ENCODE results near the gene RGS19. TPM values are rescaled to one million over a fixed set of nuclear protein-coding genes. Genes with fewer than 3 reads are reported as not detected.

RGS19 gene
- total RNA-seq, 1 donor from 2014 or later = 9.5 TPM

GRCh38 chr20:64100946-64101688, 21.8 kb upstream of the RGS19 start:
- Mint-ChIP-seq H3K9me3 (no peaks in the 10 kb centered on the region), H3K36me3 (no peaks in the 10 kb centered on the region), H3K27me3 (peaks cover 37% of the 10 kb centered on the region), H3K27ac (no peak overlapping the region), H3K4me1 (ENCODE audit: unreplicated experiment) (peaks cover 5% of the 10 kb centered on the region), H3K4me3 (peak overlapping the region; percentile 69)
- no peak for TF ChIP-seq CTCF (conservative IDR thresholded peaks at IDR 0.05)
- no peak for DNase-seq (ENCODE audit: extremely low spot score, unreplicated experiment)

GRCh38 chr20:64100566-64100888, 21.2 kb upstream of the RGS19 start:
- peaks cover 32% of the 10 kb centered on the region for H3K27me3 Mint-ChIP-seq
- no peaks in the 10 kb centered on the region for H3K36me3 Mint-ChIP-seq
- TF ChIP-seq CTCF (conservative IDR thresholded peaks at IDR 0.05) = no peak
- DNase-seq (ENCODE audit: extremely low spot score, unreplicated experiment) = no peak
- H3K9me3 Mint-ChIP-seq = no peaks in the 10 kb centered on the region
- H3K4me3 Mint-ChIP-seq = no peak overlapping the region
- H3K27ac Mint-ChIP-seq = no peak overlapping the region
- peaks cover 5% of the 10 kb centered on the region for H3K4me1 Mint-ChIP-seq (ENCODE audit: unreplicated experiment)

GRCh38 chr20:64099880-64100565, 20.7 kb upstream of the RGS19 start:
- H3K27ac Mint-ChIP-seq = no peak overlapping the region
- DNase-seq (ENCODE audit: extremely low spot score, unreplicated experiment) = no peak
- no peaks in the 10 kb centered on the region for H3K36me3 Mint-ChIP-seq
- TF ChIP-seq CTCF (conservative IDR thresholded peaks at IDR 0.05) = no peak
- no peak overlapping the region for H3K4me3 Mint-ChIP-seq
- H3K27me3 Mint-ChIP-seq = peaks cover 32% of the 10 kb centered on the region
- no peaks in the 10 kb centered on the region for H3K9me3 Mint-ChIP-seq
- H3K4me1 Mint-ChIP-seq (ENCODE audit: unreplicated experiment) = peaks cover 5% of the 10 kb centered on the region

GRCh38 chr20:64099086-64099786, 19.9 kb upstream of the RGS19 start:
- Mint-ChIP-seq H3K9me3 (no peaks in the 10 kb centered on the region), H3K4me1 (ENCODE audit: unreplicated experiment) (peaks cover 5% of the 10 kb centered on the region), H3K4me3 (no peak overlapping the region), H3K27me3 (peaks cover 32% of the 10 kb centered on the region), H3K36me3 (no peaks in the 10 kb centered on the region), H3K27ac (no peak overlapping the region)
- no peak for DNase-seq (ENCODE audit: extremely low spot score, unreplicated experiment)
- TF ChIP-seq CTCF (conservative IDR thresholded peaks at IDR 0.05) = no peak

GRCh38 chr20:64098471-64099013, 19.2 kb upstream of the RGS19 start:
- Mint-ChIP-seq H3K4me3 (no peak overlapping the region), H3K9me3 (no peaks in the 10 kb centered on the region), H3K36me3 (no peaks in the 10 kb centered on the region), H3K27ac (no peak overlapping the region), H3K4me1 (ENCODE audit: unreplicated experiment) (peaks cover 2% of the 10 kb centered on the region), H3K27me3 (peaks cover 27% of the 10 kb centered on the region)
- no peak for TF ChIP-seq CTCF (conservative IDR thresholded peaks at IDR 0.05)
- DNase-seq (ENCODE audit: extremely low spot score, unreplicated experiment) = no peak
